Stimulated activated CD8-positive, alpha-beta memory T cell treated with anti-CD3 and anti-CD28 coated beads, Interleukin-15, amount 100 ng/mL, for 24 hours (primary cell): ENCODE results near the gene RNF144A.

Experiments
- DNase-seq: peaks from one replicate; pipeline ENCODE4 v3.0.0-alpha.2; 2020; ENCODE audit warnings: low read depth

RNF144A gene

GRCh38 chr2:7007846-7008741 lies 90.9 kb downstream of the RNF144A start:
- no peak for DNase-seq

GRCh38 chr2:7009207-7009911 lies 92.1 kb downstream of the RNF144A start:
- no peak for DNase-seq

GRCh38 chr2:7010391-7011054 lies 93.3 kb downstream of the RNF144A start:
- DNase-seq, result no peak

- no peak for DNase-seq
These were observed 94.3 kb downstream of the RNF144A start for GRCh38 chr2:7011356-7012083.

GRCh38 chr2:7012141-7012764 lies 95.0 kb downstream of the RNF144A start:
- DNase-seq, result no peak

- DNase-seq, result no peak
These were observed 96.4 kb downstream of the RNF144A start for GRCh38 chr2:7013471-7014160.

GRCh38 chr2:7014174-7014640 lies 97.0 kb downstream of the RNF144A start:
- DNase-seq, result no peak

- DNase-seq, result no peak
These were observed 98.1 kb downstream of the RNF144A start for GRCh38 chr2:7015007-7015950.

- no peak for DNase-seq
These were observed 98.9 kb downstream of the RNF144A start for GRCh38 chr2:7016148-7016547.

GRCh38 chr2:7016601-7017211 lies 99.5 kb downstream of the RNF144A start:
- DNase-seq, result no peak

- DNase-seq, result no peak
These were observed 100.6 kb downstream of the RNF144A start for GRCh38 chr2:7017671-7018281.

GRCh38 chr2:7018282-7018701 lies 101.1 kb downstream of the RNF144A start:
- no peak for DNase-seq

GRCh38 chr2:7018767-7019166 lies 101.6 kb downstream of the RNF144A start:
- no peak for DNase-seq

GRCh38 chr2:7019191-7019590 lies 102.0 kb downstream of the RNF144A start:
- no peak for DNase-seq

- no peak for DNase-seq
These were observed 102.8 kb downstream of the RNF144A start for GRCh38 chr2:7020059-7020458.

GRCh38 chr2:7020468-7020867 lies 103.3 kb downstream of the RNF144A start:
- DNase-seq, result no peak

- no peak for DNase-seq
These were observed 103.8 kb downstream of the RNF144A start for GRCh38 chr2:7020939-7021470.
